ENCODE data around the gene KLHL2.
"Not testable (repeated sequence)": the region's sequence is repeated elsewhere in the genome, so short reads cannot be mapped to it uniquely, and the experiment has no call there.

DNA sequence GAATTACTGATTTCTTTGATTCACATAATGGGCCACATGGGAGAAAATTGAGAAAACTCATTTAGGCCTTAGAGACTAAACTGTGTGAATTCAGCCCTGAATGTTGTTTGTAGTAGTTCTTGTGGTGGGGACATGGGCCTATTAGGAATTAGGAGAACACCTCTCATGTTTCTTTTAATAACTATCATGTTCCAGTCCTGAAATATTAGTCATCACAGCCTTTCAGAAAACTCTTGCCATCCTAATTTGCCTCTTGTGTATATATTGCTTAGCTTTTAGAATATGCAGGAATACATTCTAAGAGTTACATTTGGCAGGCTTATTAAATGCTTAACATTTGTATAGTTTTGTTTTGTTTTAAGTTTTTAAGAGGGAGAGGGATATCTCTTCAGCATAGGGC, 33.4 kb downstream of the KLHL2 start:
- TF ChIP-seq, protein P1, sequence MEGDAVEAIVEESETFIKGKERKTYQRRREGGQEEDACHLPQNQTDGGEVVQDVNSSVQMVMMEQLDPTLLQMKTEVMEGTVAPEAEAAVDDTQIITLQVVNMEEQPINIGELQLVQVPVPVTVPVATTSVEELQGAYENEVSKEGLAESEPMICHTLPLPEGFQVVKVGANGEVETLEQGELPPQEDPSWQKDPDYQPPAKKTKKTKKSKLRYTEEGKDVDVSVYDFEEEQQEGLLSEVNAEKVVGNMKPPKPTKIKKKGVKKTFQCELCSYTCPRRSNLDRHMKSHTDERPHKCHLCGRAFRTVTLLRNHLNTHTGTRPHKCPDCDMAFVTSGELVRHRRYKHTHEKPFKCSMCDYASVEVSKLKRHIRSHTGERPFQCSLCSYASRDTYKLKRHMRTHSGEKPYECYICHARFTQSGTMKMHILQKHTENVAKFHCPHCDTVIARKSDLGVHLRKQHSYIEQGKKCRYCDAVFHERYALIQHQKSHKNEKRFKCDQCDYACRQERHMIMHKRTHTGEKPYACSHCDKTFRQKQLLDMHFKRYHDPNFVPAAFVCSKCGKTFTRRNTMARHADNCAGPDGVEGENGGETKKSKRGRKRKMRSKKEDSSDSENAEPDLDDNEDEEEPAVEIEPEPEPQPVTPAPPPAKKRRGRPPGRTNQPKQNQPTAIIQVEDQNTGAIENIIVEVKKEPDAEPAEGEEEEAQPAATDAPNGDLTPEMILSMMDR (IDR thresholded peaks at IDR 0.05): not testable (repeated sequence)
- TF ChIP-seq POLR2A (IDR thresholded peaks at IDR 0.05; ENCODE audit: low read depth): not testable (repeated sequence)
